Raji (cell line): ENCODE measurements around the gene CCDC59.

Experiments
- POLR2A ChIP-seq: IDR thresholded peaks from 2 replicates; pipeline ENCODE4 v1.6.1; 2011; ENCODE audit warnings: low read depth, low read length, control low read depth; ENCODE audit not compliant: insufficient read depth

Gene CCDC59

GRCh38 chr12:82329508-82329907 is 28.7 kb downstream of the CCDC59 start:
- TF ChIP-seq POLR2A, result no peak

DNA sequence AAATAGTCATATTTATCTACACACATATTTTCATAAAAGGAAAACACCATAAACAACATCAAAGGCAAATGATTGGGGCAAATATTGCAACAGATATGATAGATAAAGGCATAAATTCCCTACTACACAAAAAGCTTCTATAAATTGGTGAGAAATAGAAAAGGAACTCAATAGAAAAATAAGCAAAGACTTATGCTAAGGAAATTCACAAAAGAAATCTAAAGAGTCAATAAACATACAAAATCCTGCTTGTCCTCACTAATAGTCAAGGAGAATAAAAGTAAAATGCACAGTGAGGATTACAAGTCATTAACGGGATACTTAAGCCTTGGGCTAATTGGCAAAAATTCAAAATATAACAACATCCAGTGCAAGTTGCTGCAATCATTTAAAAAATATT is 30.3 kb downstream of the CCDC59 start:
- no peak for TF ChIP-seq POLR2A

GRCh38 chr12:82326905-82327503 is 31.2 kb downstream of the CCDC59 start:
- TF ChIP-seq POLR2A, result no peak

GRCh38 chr12:82325540-82326336 is 32.4 kb downstream of the CCDC59 start:
- TF ChIP-seq POLR2A, result no peak

GRCh38 chr12:82319276-82319675 is 38.9 kb downstream of the CCDC59 start:
- TF ChIP-seq POLR2A, result no peak

- TF ChIP-seq POLR2A, result no peak
These were observed 43.7 kb downstream of the CCDC59 start for GRCh38 chr12:82314406-82314892.
